ENCODE data around the gene TRIM17. TPM values are rescaled to one million over a fixed set of nuclear protein-coding genes. Genes with fewer than 3 reads are reported as not detected.

Gene TRIM17
- total RNA-seq, 4 donors from 2014 or later = not detected

DNA sequence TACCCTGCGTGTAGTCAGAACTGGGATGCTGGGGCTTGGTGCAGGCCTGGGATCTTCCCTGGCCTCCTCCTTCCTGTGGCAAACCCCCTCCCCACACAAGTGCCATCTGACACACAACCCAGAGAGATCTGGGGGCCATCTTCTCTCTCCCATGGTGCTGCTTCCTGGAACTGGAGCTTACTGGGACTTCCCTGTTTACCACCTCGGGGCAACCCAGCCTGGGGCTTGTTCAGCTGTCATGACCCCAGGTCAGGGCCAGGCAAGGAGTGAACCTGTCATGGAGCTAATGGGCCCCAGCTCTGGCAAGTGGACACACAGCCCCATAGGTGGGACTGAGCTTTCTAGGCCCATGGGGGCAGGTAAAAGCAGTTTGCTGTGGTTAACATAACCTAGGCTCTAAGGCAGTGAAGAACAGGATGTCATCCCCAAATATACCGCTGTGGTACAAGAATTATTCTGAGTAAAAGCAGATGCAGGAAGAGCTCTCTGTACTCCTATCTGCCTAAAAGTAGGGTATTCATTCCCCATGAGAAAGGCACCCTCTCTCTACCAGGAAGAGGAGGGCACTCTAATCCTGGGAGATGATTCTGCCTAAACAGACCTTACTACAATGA is 12.4 kb downstream of the TRIM17 start:
- Histone ChIP-seq H3K36me3 (peaks cover 0 to 7% (median 0%) of the 10 kb centered on the region in 4 donors), H3K4me1 (peaks cover 12 to 39% (median 30%) of the 10 kb centered on the region in 4 donors), H3K4me3 (no peak overlapping the region), H3K9me3 (no peaks in the 10 kb centered on the region), H3K27me3 (no peaks in the 10 kb centered on the region), H3K27ac (no peak overlapping the region)
- 74% methylated on average over 3 of the region's 3 CpGs; no CpG with 5 or more reads in 1 of the 2 donors for WGBS, 2 donors (ENCODE audit: low coverage in 1 of 2)
- in situ Hi-C loops (cut with MboI; ENCODE audit: low pct_ligation_motif_present in 1 of 4, low pct_unique_long_range_greater_than_20kb in 1 of 4, low sequenced_read_pairs in 3 of 4) (no loop called here), intact Hi-C loops (cut with DNase I; ENCODE audit: low total_unique reads) (no loop called here)
- DNase-seq = no peak
- TF ChIP-seq, protein P1, sequence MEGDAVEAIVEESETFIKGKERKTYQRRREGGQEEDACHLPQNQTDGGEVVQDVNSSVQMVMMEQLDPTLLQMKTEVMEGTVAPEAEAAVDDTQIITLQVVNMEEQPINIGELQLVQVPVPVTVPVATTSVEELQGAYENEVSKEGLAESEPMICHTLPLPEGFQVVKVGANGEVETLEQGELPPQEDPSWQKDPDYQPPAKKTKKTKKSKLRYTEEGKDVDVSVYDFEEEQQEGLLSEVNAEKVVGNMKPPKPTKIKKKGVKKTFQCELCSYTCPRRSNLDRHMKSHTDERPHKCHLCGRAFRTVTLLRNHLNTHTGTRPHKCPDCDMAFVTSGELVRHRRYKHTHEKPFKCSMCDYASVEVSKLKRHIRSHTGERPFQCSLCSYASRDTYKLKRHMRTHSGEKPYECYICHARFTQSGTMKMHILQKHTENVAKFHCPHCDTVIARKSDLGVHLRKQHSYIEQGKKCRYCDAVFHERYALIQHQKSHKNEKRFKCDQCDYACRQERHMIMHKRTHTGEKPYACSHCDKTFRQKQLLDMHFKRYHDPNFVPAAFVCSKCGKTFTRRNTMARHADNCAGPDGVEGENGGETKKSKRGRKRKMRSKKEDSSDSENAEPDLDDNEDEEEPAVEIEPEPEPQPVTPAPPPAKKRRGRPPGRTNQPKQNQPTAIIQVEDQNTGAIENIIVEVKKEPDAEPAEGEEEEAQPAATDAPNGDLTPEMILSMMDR (IDR thresholded peaks at IDR 0.05) = no peak
- TF ChIP-seq POLR2AphosphoS5 (IDR thresholded peaks at IDR 0.05) = no peak
- TF ChIP-seq EP300 (IDR thresholded peaks at IDR 0.05; ENCODE audit: low read depth) = no peak

DNA sequence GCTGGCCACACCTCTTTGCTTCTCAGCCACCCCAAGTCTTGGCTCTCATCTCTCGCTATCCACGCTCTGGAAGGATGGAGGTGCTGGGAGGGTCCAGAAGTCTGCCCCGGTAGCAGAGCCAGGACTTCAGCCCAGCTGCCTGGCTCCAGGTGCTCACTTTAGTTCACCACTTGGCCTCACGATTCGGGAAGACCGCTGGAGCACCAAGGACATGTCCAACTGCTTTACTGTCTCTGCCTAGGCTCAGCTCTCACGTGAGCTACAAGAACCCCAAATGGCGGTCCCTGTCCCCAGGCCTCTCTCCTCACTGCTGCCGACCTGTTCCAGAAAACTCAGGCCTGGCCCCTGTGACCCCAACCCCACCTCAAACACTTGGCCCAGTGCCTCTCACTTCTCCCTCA is 13.4 kb downstream of the TRIM17 start:
- intact Hi-C loops (cut with DNase I; ENCODE audit: low total_unique reads) = no loop called here
- no peak for DNase-seq
- 94% methylated on average over 9 of the region's 9 CpGs; no CpG with 5 or more reads in 1 of the 2 donors for WGBS, 2 donors (ENCODE audit: low coverage in 1 of 2)
- Histone ChIP-seq H3K4me1 (peaks cover 12 to 36% (median 30%) of the 10 kb centered on the region in 4 donors), H3K27me3 (no peaks in the 10 kb centered on the region), H3K9me3 (no peaks in the 10 kb centered on the region), H3K36me3 (peaks cover 0 to 16% (median 0%) of the 10 kb centered on the region in 4 donors), H3K4me3 (no peak overlapping the region), H3K27ac (no peak overlapping the region)
- in situ Hi-C loops (cut with MboI; ENCODE audit: low pct_ligation_motif_present in 1 of 4, low pct_unique_long_range_greater_than_20kb in 1 of 4, low sequenced_read_pairs in 3 of 4) = no loop called here
- TF ChIP-seq, protein P1 (IDR thresholded peaks at IDR 0.05) = no peak
- TF ChIP-seq EP300 (IDR thresholded peaks at IDR 0.05; ENCODE audit: low read depth) (no peak), POLR2A (IDR thresholded peaks at IDR 0.05) (no peak), POLR2AphosphoS5 (IDR thresholded peaks at IDR 0.05) (no peak)

DNA sequence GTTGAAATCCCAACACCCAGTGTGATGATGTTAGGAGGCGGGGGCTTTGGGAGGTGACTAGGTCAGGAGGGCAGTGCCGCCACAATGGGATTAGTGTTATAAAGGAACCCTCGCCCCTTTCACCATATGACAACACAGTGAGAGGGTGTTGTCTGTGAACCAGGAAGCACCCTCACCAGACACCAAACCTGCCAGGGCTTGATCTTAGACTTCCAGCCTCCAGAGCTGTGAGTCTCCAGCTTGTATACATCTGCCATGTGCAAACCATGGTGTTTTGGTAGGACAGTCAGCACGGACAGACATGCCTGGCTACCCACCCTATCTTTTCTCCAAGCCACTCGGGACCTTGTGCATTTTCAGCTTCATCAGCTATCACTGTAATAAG is 14.0 kb downstream of the TRIM17 start:
- no peak overlapping the region for H3K4me3 ChIP-seq
- in situ Hi-C loops (cut with MboI; ENCODE audit: low pct_ligation_motif_present in 1 of 4, low pct_unique_long_range_greater_than_20kb in 1 of 4, low sequenced_read_pairs in 3 of 4) (no loop called here), intact Hi-C loops (cut with DNase I; ENCODE audit: low total_unique reads) (no loop called here)
- no peak for DNase-seq
- peaks cover 12 to 30% (median 26%) of the 10 kb centered on the region in 4 donors for H3K4me1 ChIP-seq
- WGBS, 2 donors (ENCODE audit: low coverage in 1 of 2) = 92% methylated on average over 5 of the region's 5 CpGs; no CpG with 5 or more reads in 1 of the 2 donors
- H3K27ac ChIP-seq = no peak overlapping the region
- H3K27me3 ChIP-seq = no peaks in the 10 kb centered on the region
- H3K9me3 ChIP-seq = no peaks in the 10 kb centered on the region
- H3K36me3 ChIP-seq = peaks cover 0 to 18% (median 0%) of the 10 kb centered on the region in 4 donors
- TF ChIP-seq POLR2AphosphoS5 (IDR thresholded peaks at IDR 0.05) (no peak), POLR2A (IDR thresholded peaks at IDR 0.05) (no peak), EP300 (IDR thresholded peaks at IDR 0.05; ENCODE audit: low read depth) (no peak)
- TF ChIP-seq, protein P1 (IDR thresholded peaks at IDR 0.05) = no peak

DNA sequence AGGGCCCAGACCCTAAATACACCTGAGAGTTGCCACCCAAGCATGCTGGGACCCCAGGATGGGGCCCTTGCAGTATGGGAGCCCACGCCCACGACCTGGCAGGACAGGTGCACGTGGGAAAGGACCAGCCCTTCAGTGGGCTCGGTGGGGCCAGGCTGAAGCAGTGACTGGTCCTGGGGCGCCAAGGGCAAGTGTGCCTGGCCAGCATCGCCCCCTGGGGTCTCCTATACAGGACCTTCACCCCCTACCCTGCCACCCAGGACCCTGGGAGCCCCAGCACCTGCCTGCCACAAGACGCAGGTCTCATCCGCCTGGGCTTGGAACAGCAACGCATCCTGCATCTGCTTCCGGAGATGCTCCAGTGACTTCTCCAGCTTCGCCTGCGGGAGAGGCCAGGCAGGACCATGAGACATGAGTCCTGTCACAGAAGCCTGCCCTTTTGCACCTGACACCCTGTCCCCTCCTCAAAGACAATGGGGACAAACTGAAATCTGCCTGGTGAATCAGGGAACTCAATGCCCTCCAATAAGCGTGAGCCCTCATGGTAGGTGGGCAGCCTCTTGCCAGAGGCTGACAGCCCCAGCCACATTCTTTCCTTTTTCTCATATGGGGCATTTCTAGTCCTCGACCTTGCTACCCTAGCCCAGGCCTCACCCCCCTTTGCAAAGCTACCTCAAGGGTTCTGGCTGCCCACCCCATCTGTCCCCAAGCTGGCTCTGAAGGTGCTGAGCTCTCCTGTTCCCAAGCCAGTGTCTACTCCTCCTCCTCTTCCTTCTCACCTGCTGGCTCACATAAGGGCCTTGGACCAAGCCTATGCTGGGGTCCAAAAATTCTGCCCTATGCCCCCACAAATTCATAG is 14.7 kb downstream of the TRIM17 start:
- Histone ChIP-seq H3K36me3 (peaks cover 0 to 18% (median 0%) of the 10 kb centered on the region in 4 donors), H3K4me1 (peaks cover 12 to 24% (median 21%) of the 10 kb centered on the region in 4 donors), H3K4me3 (no peak overlapping the region), H3K27me3 (no peaks in the 10 kb centered on the region), H3K27ac (no peak overlapping the region), H3K9me3 (no peaks in the 10 kb centered on the region)
- intact Hi-C loops (cut with DNase I; ENCODE audit: low total_unique reads) = no loop called here
- DNase-seq = no peak
- 94 to 96% methylated on average over 3 to 14 of the region's 14 CpGs for WGBS, 2 donors (ENCODE audit: low coverage in 1 of 2)
- in situ Hi-C loops (cut with MboI; ENCODE audit: low pct_ligation_motif_present in 1 of 4, low pct_unique_long_range_greater_than_20kb in 1 of 4, low sequenced_read_pairs in 3 of 4) = no loop called here
- TF ChIP-seq EP300 (IDR thresholded peaks at IDR 0.05; ENCODE audit: low read depth) (no peak), POLR2AphosphoS5 (IDR thresholded peaks at IDR 0.05) (no peak), POLR2A (IDR thresholded peaks at IDR 0.05) (no peak)
- TF ChIP-seq, protein P1 (IDR thresholded peaks at IDR 0.05) = no peak
